GM12878 (cell line): ENCODE measurements around the gene SPAG16. TPM values are rescaled to one million over a fixed set of nuclear protein-coding genes. Genes with fewer than 3 reads are reported as not detected.

Experiments used
- ATAC-seq: fragments of 200-7000 bp; cut with Tn5 transposase; 3 replicates; pipeline ENCODE4 v1.9.1; 2020; ENCODE audit warnings: mild to moderate bottlenecking, moderate library complexity
- BruUV-seq: library from RNA; stranded (reverse); fragments of 400-500 nt; replicated peaks from 2 replicates; lab custom pipeline; 2021; lab: Mats Ljungman, UMichigan
- CTCF ChIA-PET: fragments of 300-600 bp; sonication (Branson Sonifier 250); formaldehyde crosslinking; extraction: SDS; loops from one replicate; lab custom pipeline; 2021; ENCODE audit warnings: inconsistent platforms; lab: Yijun Ruan, JAX
- POLR2A ChIA-PET: fragments of 350-600 bp; formaldehyde crosslinking; extraction: SDS; loops from one replicate; lab custom pipeline; 2021; ENCODE audit warnings: inconsistent platforms; lab: Charles Lee
- RAD21 ChIA-PET: fragments of 300-600 bp; sonication (Branson Sonifier 250); formaldehyde crosslinking; loops from one replicate; lab custom pipeline; 2023; ENCODE audit warnings: antibody characterized with exemption; ENCODE audit not compliant: unreplicated experiment; lab: Charles Lee
- SMC1A ChIA-PET: fragments of 300-600 bp; sonication (Branson Sonifier 250); formaldehyde crosslinking; loops from one replicate; lab custom pipeline; 2023; ENCODE audit not compliant: unreplicated experiment, uncharacterized antibody; lab: Charles Lee
- DNase-seq: peaks from one replicate; pipeline ENCODE4 v3.0.0-alpha.2; 2011; ENCODE audit warnings: low read depth, low spot score
- FAIRE-seq: peaks from 3 replicates; lab custom pipeline; 2011; peaks lifted over from hg19 to GRCh38; lab: Jason Lieb, UNC
- H2AFZ ChIP-seq: 2 replicates; pipeline ENCODE4 v1.6.0; 2011; ENCODE audit warnings: low read depth, low read length, control low read depth; ENCODE audit not compliant: control insufficient read depth
- H3K27ac ChIP-seq: 2 replicates; pipeline ENCODE4 v1.5.1; 2011; ENCODE audit warnings: control low read depth; ENCODE audit not compliant: control insufficient read depth, insufficient read depth
- H3K27me3 ChIP-seq, 2 experiments: replicated peaks in 1 of 2; 2 replicates each; pipeline versions ENCODE4 v1.6.0 to v1.6.1; 2011; ENCODE audit warnings: low read length in 1 of 2; ENCODE audit not compliant: control insufficient read depth in 2 of 2, insufficient read depth in 2 of 2
- H3K36me3 ChIP-seq, 2 experiments: 2 replicates each; pipeline ENCODE4 v1.5.1; 2011; ENCODE audit warnings: low read length in 1 of 2; ENCODE audit not compliant: control insufficient read depth in 2 of 2, insufficient read depth in 2 of 2
- H3K4me1 ChIP-seq: 2 replicates; pipeline ENCODE4 v1.6.1; 2011; ENCODE audit warnings: mild to moderate bottlenecking, low read length, moderate library complexity, mixed read lengths; ENCODE audit not compliant: control insufficient read depth, insufficient read depth
- H3K4me2 ChIP-seq: 2 replicates; pipeline ENCODE4 v1.6.0; 2011; ENCODE audit warnings: control low read depth; ENCODE audit not compliant: control insufficient read depth, insufficient read depth
- H3K4me3 ChIP-seq: fragments of 200-600 bp; sonication (generic); 2 replicates; pipeline ENCODE4 v1.5.1; 2016
- H3K79me2 ChIP-seq: 2 replicates; pipeline ENCODE4 v1.6.0; 2011; ENCODE audit warnings: low read length; ENCODE audit not compliant: control insufficient read depth, insufficient read depth
- H3K9ac ChIP-seq: 2 replicates; pipeline ENCODE4 v1.8.0; 2011; ENCODE audit warnings: low read length, control low read depth, mixed read lengths; ENCODE audit not compliant: control insufficient read depth, insufficient read depth
- H3K9me3 ChIP-seq: replicated peaks from 3 replicates; pipeline ENCODE4 v1.5.1; 2011; ENCODE audit warnings: mild to moderate bottlenecking, low read length; ENCODE audit not compliant: control insufficient read depth, insufficient read depth
- H4K20me1 ChIP-seq: 2 replicates; pipeline ENCODE4 v1.6.0; 2011; ENCODE audit not compliant: control insufficient read depth, insufficient read depth
- ATF7 ChIP-seq: fragments of 450-650 bp; IDR thresholded peaks from 2 replicates; pipeline ENCODE4 v1.6.1; 2016; ENCODE audit warnings: low read depth, mild to moderate bottlenecking
- BACH1 ChIP-seq: fragments of 450-650 bp; IDR thresholded peaks from 2 replicates; pipeline ENCODE4 v1.6.1; 2017; ENCODE audit warnings: mild to moderate bottlenecking, borderline replicate concordance
- BRCA1 ChIP-seq: IDR thresholded peaks from 2 replicates; pipeline ENCODE4 v1.6.1; 2011; ENCODE audit warnings: low read depth, low read length, improper control_type of control experiment
- CBX3 ChIP-seq: fragments of 200-600 bp; sonication (generic); IDR thresholded peaks from 2 replicates; pipeline ENCODE4 v1.6.1; 2016; ENCODE audit warnings: low read depth, borderline replicate concordance
- CREB1 ChIP-seq: IDR thresholded peaks from 2 replicates; pipeline ENCODE4 v1.6.1; 2012; ENCODE audit warnings: low read depth, mild to moderate bottlenecking, inconsistent platforms
- CREM ChIP-seq: IDR thresholded peaks from 2 replicates; pipeline ENCODE4 v1.6.1; 2014; ENCODE audit warnings: antibody characterized with exemption, low read depth
- MLLT1 ChIP-seq: fragments of 450-650 bp; IDR thresholded peaks from 2 replicates; pipeline ENCODE4 v1.6.1; 2016; ENCODE audit warnings: mild to moderate bottlenecking
- MTA2 ChIP-seq: fragments of 450-650 bp; IDR thresholded peaks from 2 replicates; pipeline ENCODE4 v1.6.1; 2016; ENCODE audit warnings: low read depth, mild to moderate bottlenecking, moderate library complexity
- NBN ChIP-seq: fragments of 450-650 bp; IDR thresholded peaks from 2 replicates; pipeline ENCODE4 v1.6.1; 2016
- RB1 ChIP-seq: fragments of 450-650 bp; formaldehyde crosslinking; IDR thresholded peaks from 2 replicates; pipeline ENCODE4 v1.6.1; 2017; ENCODE audit warnings: mild to moderate bottlenecking, borderline replicate concordance
- RELA ChIP-seq: fragments of 450-650 bp; IDR thresholded peaks from 2 replicates; pipeline ENCODE4 v1.8.0; 2014; ENCODE audit warnings: borderline replicate concordance; ENCODE audit not compliant: partially characterized antibody
- SMAD1 ChIP-seq: fragments of 450-650 bp; IDR thresholded peaks from 2 replicates; pipeline ENCODE4 v1.6.1; 2018; ENCODE audit warnings: mild to moderate bottlenecking, low read depth; ENCODE audit not compliant: partially characterized antibody
- TCF12 ChIP-seq: IDR thresholded peaks from 2 replicates; pipeline ENCODE4 v1.6.1; 2011; ENCODE audit warnings: low read depth, mild to moderate bottlenecking, low read length
- WGBS: methylation state at CpG from one replicate; pipeline ENCODE4 v1.1.6; 2016; ENCODE audit warnings: low lambda C conversion rate; ENCODE audit not compliant: insufficient replicate concordance, insufficient coverage; ENCODE audit errors: missing lambda C conversion rate; 5-methylcytosine and 5-hydroxymethylcytosine counted together
- in situ Hi-C: fragments of 300-500 bp; cut with MboI; formaldehyde crosslinking; loops from 9 replicates; pipeline ENCODE4 v1.14.3; 2018; ENCODE audit warnings: mixed read lengths
- intact Hi-C: fragments of 100-400 bp; cut with micrococcal nuclease; formaldehyde crosslinking; loops from one replicate; pipeline ENCODE4 v1.14.2; 2022; ENCODE audit not compliant: unreplicated experiment
- polyA plus RNA-seq, 11 experiments: library from polyadenylated mRNA; depleted of rRNA in 4 of 11; unstranded in 6 of 11; stranded (reverse) in 5 of 11; fragments of >200 nt; fragmentation: Nextera tagmentation in 4 of 11; fragmentation: Illumina TruSeq in 1 of 11; extraction: Ambion mirVana in 4 of 11; extraction: Trizol in 1 of 11; gene quantifications; 1 replicate in 1 of 11; 2 replicates in 10 of 11; pipeline versions ENCODE4 v1.2.1 to v1.2.3, GENCODE V29; 2011 to 2016; ENCODE audit warnings: inconsistent platforms in 2 of 11, missing spikeins in 2 of 11, low read depth in 1 of 11
- total RNA-seq, 4 experiments: library from RNA; depleted of rRNA in 3 of 4; stranded (reverse); fragments of >200 nt in 3 of 4; fragmentation: Illumina TruSeq in 1 of 4; extraction: Trizol in 1 of 4; gene quantifications; 2 replicates each; pipeline versions ENCODE4 v1.2.1 to v1.2.3, GENCODE V29; 2013 to 2021
- TF ChIP-seq, protein P1 (sequence below): fragments of 150-350 bp; IDR thresholded peaks from 2 replicates; pipeline ENCODE4 v1.6.1; 2016; ENCODE audit warnings: low read depth, low read length
- TF ChIP-seq, protein P2 (sequence below), 3 experiments: IDR thresholded peaks in 2 of 3; conservative IDR thresholded peaks in 1 of 3; 2 replicates each; pipeline ENCODE4 v1.5.1; 2011; ENCODE audit warnings: low read depth in 3 of 3, low read length in 3 of 3, mild to moderate bottlenecking in 3 of 3, control low read depth in 2 of 3, moderate library complexity in 2 of 3, inconsistent platforms in 1 of 3, mixed read lengths in 1 of 3; ENCODE audit not compliant: control insufficient read depth in 2 of 3, insufficient read depth in 1 of 3; ENCODE audit errors: extremely low read depth in 1 of 3

Gene SPAG16
- total and polyA plus RNA-seq, 10 of the 15 experiments (the other 5 are each of a cell fraction or from before 2014, with no cell fraction given) = 6.0 to 25.0 (median 15.2) TPM

DNA sequence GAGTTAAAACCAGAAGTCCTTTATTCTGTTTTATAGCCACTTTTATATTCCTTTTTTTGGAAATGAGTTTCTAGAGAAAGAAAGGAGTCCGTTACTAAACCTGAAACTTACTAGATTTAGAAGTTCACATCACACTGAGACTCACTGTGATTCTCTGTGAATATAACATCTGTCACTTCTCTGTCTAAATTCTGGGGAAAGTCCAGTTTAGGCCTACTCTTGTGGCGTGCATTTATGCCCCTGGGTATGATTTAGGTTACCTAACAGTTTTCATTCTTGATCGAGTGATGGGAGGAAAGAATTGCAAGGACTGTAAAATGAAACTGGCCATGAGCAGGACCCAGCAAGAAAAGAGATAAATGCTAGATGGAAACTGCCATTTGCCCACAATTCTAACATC, 449.6 kb downstream of the SPAG16 start:
- Histone ChIP-seq H3K27ac (peak overlapping the region; percentile 75), H3K4me3 (no peak overlapping the region), H3K9me3 (no peaks in the 10 kb centered on the region; the same call in 2 of the 3 replicates), H2AFZ (peak overlapping the region; percentile 71), H3K27me3 (no peaks in the 10 kb centered on the region), H3K79me2 (no peaks in the 10 kb centered on the region), H3K4me2 (peak overlapping the region; percentile 69), H3K4me1 (peaks cover 7% of the 10 kb centered on the region), H3K36me3 (no peaks in the 10 kb centered on the region), H4K20me1 (no peaks in the 10 kb centered on the region), H3K9ac (no peak overlapping the region; the same call in 1 of the 2 replicates)
- POLR2A ChIA-PET = no interaction called here
- in situ Hi-C loops = no loop called here
- SMC1A ChIA-PET = interaction anchor here (1.0 to 2.2 kb wide), 6 partner anchors 10 to 50 kb away, joined by 3 to 14 read pairs (median 4); no protein-coding TSS in a partner anchor
- 1% methylated on average over 3 of the region's 3 CpGs for WGBS
- FAIRE-seq (peak; percentile 78), DNase-seq (peak; percentile 59), ATAC-seq (peak; percentile 98)
- intact Hi-C loops = loop anchor here (5.0 kb wide), 1 partner anchor 107 kb away; no protein-coding TSS in a partner anchor
- RAD21 ChIA-PET = interaction anchor here (1.4 kb wide), 1 partner anchor 18 kb away, joined by 7 read pairs; no protein-coding TSS in a partner anchor
- BruUV-seq = no TSS peak
- CTCF ChIA-PET = no interaction called here
- TF ChIP-seq, protein P1, sequence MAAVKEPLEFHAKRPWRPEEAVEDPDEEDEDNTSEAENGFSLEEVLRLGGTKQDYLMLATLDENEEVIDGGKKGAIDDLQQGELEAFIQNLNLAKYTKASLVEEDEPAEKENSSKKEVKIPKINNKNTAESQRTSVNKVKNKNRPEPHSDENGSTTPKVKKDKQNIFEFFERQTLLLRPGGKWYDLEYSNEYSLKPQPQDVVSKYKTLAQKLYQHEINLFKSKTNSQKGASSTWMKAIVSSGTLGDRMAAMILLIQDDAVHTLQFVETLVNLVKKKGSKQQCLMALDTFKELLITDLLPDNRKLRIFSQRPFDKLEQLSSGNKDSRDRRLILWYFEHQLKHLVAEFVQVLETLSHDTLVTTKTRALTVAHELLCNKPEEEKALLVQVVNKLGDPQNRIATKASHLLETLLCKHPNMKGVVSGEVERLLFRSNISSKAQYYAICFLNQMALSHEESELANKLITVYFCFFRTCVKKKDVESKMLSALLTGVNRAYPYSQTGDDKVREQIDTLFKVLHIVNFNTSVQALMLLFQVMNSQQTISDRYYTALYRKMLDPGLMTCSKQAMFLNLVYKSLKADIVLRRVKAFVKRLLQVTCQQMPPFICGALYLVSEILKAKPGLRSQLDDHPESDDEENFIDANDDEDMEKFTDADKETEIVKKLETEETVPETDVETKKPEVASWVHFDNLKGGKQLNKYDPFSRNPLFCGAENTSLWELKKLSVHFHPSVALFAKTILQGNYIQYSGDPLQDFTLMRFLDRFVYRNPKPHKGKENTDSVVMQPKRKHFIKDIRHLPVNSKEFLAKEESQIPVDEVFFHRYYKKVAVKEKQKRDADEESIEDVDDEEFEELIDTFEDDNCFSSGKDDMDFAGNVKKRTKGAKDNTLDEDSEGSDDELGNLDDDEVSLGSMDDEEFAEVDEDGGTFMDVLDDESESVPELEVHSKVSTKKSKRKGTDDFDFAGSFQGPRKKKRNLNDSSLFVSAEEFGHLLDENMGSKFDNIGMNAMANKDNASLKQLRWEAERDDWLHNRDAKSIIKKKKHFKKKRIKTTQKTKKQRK = no peak
- TF ChIP-seq RB1 = no peak
- TF ChIP-seq BRCA1 = no peak
- TF ChIP-seq CREB1 = no peak
- TF ChIP-seq NBN = no peak
- TF ChIP-seq BACH1 = no peak
- peak; percentile 61; the same call in 1 of the 2 replicates for TF ChIP-seq MTA2
- peak; percentile 24 for TF ChIP-seq RELA
- no peak for TF ChIP-seq MLLT1
- TF ChIP-seq, protein P2, sequence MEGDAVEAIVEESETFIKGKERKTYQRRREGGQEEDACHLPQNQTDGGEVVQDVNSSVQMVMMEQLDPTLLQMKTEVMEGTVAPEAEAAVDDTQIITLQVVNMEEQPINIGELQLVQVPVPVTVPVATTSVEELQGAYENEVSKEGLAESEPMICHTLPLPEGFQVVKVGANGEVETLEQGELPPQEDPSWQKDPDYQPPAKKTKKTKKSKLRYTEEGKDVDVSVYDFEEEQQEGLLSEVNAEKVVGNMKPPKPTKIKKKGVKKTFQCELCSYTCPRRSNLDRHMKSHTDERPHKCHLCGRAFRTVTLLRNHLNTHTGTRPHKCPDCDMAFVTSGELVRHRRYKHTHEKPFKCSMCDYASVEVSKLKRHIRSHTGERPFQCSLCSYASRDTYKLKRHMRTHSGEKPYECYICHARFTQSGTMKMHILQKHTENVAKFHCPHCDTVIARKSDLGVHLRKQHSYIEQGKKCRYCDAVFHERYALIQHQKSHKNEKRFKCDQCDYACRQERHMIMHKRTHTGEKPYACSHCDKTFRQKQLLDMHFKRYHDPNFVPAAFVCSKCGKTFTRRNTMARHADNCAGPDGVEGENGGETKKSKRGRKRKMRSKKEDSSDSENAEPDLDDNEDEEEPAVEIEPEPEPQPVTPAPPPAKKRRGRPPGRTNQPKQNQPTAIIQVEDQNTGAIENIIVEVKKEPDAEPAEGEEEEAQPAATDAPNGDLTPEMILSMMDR (IDR thresholded peaks at IDR 0.05 in 2 of 3, conservative IDR thresholded peaks at IDR 0.05 in 1 of 3; ENCODE audit: control insufficient read depth in 2 of 3, extremely low read depth in 1 of 3, insufficient read depth in 1 of 3, low read depth in 3 of 3, low read length in 3 of 3) = no peak
- 0 out of 2 replicates have a peak, but pooled peaks have one; percentile 46 for TF ChIP-seq TCF12
- 0 out of 2 replicates have a peak, but pooled peaks have one; percentile 12 for TF ChIP-seq CREM
- peak; percentile 44; the same call in 1 of the 2 replicates for TF ChIP-seq ATF7
- TF ChIP-seq SMAD1 = peak; percentile 47
- no peak for TF ChIP-seq CBX3
